Fibroblast of lung (primary cell): ENCODE data around the gene ZNF470. TPM values are rescaled to one million over a fixed set of nuclear protein-coding genes. Genes with fewer than 3 reads are reported as not detected.

Experiments used
- DNase-seq, 2 donors: peaks; one replicate each; pipeline versions ENCODE4 v3.0.0 to v3.0.0-alpha.2; 2010; ENCODE audit warnings: low read depth in 2 of 2
- H2AFZ ChIP-seq: 2 replicates; pipeline ENCODE4 v1.5.1; 2012; ENCODE audit warnings: low read length, control low read depth, inconsistent platforms
- H3K27ac ChIP-seq: 2 replicates; pipeline ENCODE4 v1.5.1; 2011; ENCODE audit warnings: low read length, control low read depth; ENCODE audit not compliant: insufficient read depth
- H3K27me3 ChIP-seq: 2 replicates; pipeline ENCODE4 v1.5.1; 2011; ENCODE audit warnings: mild to moderate bottlenecking, low read length; ENCODE audit not compliant: control insufficient read depth, insufficient read depth
- H3K36me3 ChIP-seq: 2 replicates; pipeline ENCODE4 v1.5.1; 2011; ENCODE audit warnings: low read length; ENCODE audit not compliant: control insufficient read depth, insufficient read depth
- H3K4me1 ChIP-seq: 2 replicates; pipeline ENCODE4 v1.5.1; 2011; ENCODE audit warnings: low read length; ENCODE audit not compliant: control insufficient read depth, insufficient read depth; ENCODE audit errors: extremely low read depth
- H3K4me2 ChIP-seq: 2 replicates; pipeline ENCODE4 v1.5.1; 2011; ENCODE audit warnings: low read length, control low read depth; ENCODE audit not compliant: insufficient read depth; ENCODE audit errors: extremely low read depth
- H3K4me3 ChIP-seq, 4 experiments: fragments of 200-600 bp in 1 of 4; sonication (generic) in 1 of 4; replicated peaks in 1 of 4; 2 replicates each; pipeline ENCODE4 v1.5.1; 2011 to 2016; ENCODE audit warnings: low read length in 4 of 4, low read depth in 3 of 4, mild to moderate bottlenecking in 3 of 4, control low read depth in 2 of 4, inconsistent platforms in 1 of 4, mixed read lengths in 1 of 4; ENCODE audit not compliant: insufficient read depth in 1 of 4; ENCODE audit errors: control extremely low read depth in 1 of 4
- H3K79me2 ChIP-seq: 2 replicates; pipeline ENCODE4 v1.5.1; 2012; ENCODE audit warnings: mild to moderate bottlenecking, low read length, inconsistent platforms; ENCODE audit not compliant: control insufficient read depth, insufficient read depth
- H3K9ac ChIP-seq: 2 replicates; pipeline ENCODE4 v1.5.1; 2011; ENCODE audit warnings: mild to moderate bottlenecking, low read length, control low read depth; ENCODE audit not compliant: insufficient read depth
- H3K9me3 ChIP-seq: 2 replicates; pipeline ENCODE4 v1.5.1; 2012; ENCODE audit warnings: low read depth, low read length; ENCODE audit not compliant: control insufficient read depth, insufficient read depth
- H4K20me1 ChIP-seq: 2 replicates; pipeline ENCODE4 v1.5.1; 2011; ENCODE audit warnings: low read length; ENCODE audit not compliant: control insufficient read depth, insufficient read depth; ENCODE audit errors: extremely low read depth
- CTCF ChIP-seq, 2 donors: IDR thresholded peaks in 1 of 2; conservative IDR thresholded peaks in 1 of 2; 1 replicate in 1 of 2; 2 replicates in 1 of 2; pipeline ENCODE4 v1.5.1; 2011 to 2012; ENCODE audit warnings: low read length in 2 of 2, control low read depth in 1 of 2, inconsistent platforms in 1 of 2, low read depth in 1 of 2, mild to moderate bottlenecking in 1 of 2
- EZH2 ChIP-seq: IDR thresholded peaks from 2 replicates; pipeline ENCODE4 v1.5.1; 2012; ENCODE audit warnings: low read length, control low read depth, mild to moderate bottlenecking; ENCODE audit errors: missing control alignments
- polyA plus RNA-seq, 2 donors: library from polyadenylated mRNA; depleted of rRNA in 1 of 2; stranded (reverse) in 1 of 2; unstranded in 1 of 2; fragments of >200 nt; gene quantifications; 2 replicates each; pipeline ENCODE4 v1.2.1, GENCODE V29; 2011 to 2012; ENCODE audit warnings: missing spikeins in 1 of 2
- total RNA-seq: library from RNA; depleted of rRNA; stranded (reverse); fragments of >200 nt; gene quantifications from 2 replicates; pipeline ENCODE4 v1.2.1, GENCODE V29; 2014

Gene ZNF470
- total and polyA plus RNA-seq, 2 donors (not counting 1 experiment from before 2014, with no cell fraction given) = 3.0 to 7.3 TPM

- H3K4me3 ChIP-seq = peak overlapping the region in 2 of 4 experiments; percentile 80 to 84
- no peak overlapping the region for H3K9ac ChIP-seq
- H3K36me3 ChIP-seq = peaks cover 9% of the 10 kb centered on the region
- no peaks in the 10 kb centered on the region for H3K79me2 ChIP-seq
- DNase-seq = no peak
- peak overlapping the region; percentile 92 for H3K4me2 ChIP-seq
- peak overlapping the region; percentile 99 for H2AFZ ChIP-seq
- H3K9me3 ChIP-seq = no peaks in the 10 kb centered on the region
- H4K20me1 ChIP-seq = no peaks in the 10 kb centered on the region
- H3K4me1 ChIP-seq = no peaks in the 10 kb centered on the region
- TF ChIP-seq CTCF (conservative IDR thresholded peaks at IDR 0.05 in 1 of 2, IDR thresholded peaks at IDR 0.05 in 1 of 2; ENCODE audit: low read depth in 1 of 2, low read length in 2 of 2) (no peak), EZH2 (no peak)
- no peak overlapping the region for H3K27ac ChIP-seq
- H3K27me3 ChIP-seq = no peaks in the 10 kb centered on the region
These were observed 29.8 kb upstream of the ZNF470 start for GRCh38 chr19:56537442-56537841.

GRCh38 chr19:56538254-56538760, 29.0 kb upstream of the ZNF470 start:
- Histone ChIP-seq H3K27me3 (no peaks in the 10 kb centered on the region), H3K4me3 (peak overlapping the region; percentile 80 to 86 (median 83)), H4K20me1 (no peaks in the 10 kb centered on the region), H3K36me3 (peaks cover 9% of the 10 kb centered on the region), H2AFZ (peak overlapping the region; percentile 99), H3K27ac (peak overlapping the region; percentile 79), H3K4me2 (peak overlapping the region; percentile 92), H3K9me3 (no peaks in the 10 kb centered on the region), H3K79me2 (no peaks in the 10 kb centered on the region), H3K9ac (peak overlapping the region; percentile 71), H3K4me1 (no peaks in the 10 kb centered on the region)
- TF ChIP-seq CTCF (conservative IDR thresholded peaks at IDR 0.05 in 1 of 2, IDR thresholded peaks at IDR 0.05 in 1 of 2; ENCODE audit: low read depth in 1 of 2, low read length in 2 of 2) (no peak), EZH2 (no peak)
- peak; percentile 89 to 90 for DNase-seq

GRCh38 chr19:56538761-56539263, 28.5 kb upstream of the ZNF470 start, which contains the start of gene ZFP28:
ZFP28 (plus strand) TSS chr19:56538948; CDS start chr19:56539019, 71 bp downstream.
- H3K4me3 ChIP-seq = peak within 1 kb of the TSS; percentile 84 to 87 (median 86)
- no peak for DNase-seq
- peak within 1 kb of the TSS; percentile 71 for H3K9ac ChIP-seq

More at GRCh38 chr19:56538761-56539263, 28.5 kb upstream of the ZNF470 start, which contains the start of gene ZFP28:
- Histone ChIP-seq H3K27me3 (no peaks in the 10 kb centered on the region), H2AFZ (peak within 1 kb of the TSS; percentile 99), H3K79me2 (no peaks in the 10 kb centered on the region), H4K20me1 (no peaks in the 10 kb centered on the region), H3K4me1 (no peaks in the 10 kb centered on the region), H3K36me3 (peaks cover 9% of the 10 kb centered on the region), H3K4me2 (peak within 1 kb of the TSS; percentile 92), H3K9me3 (no peaks in the 10 kb centered on the region), H3K27ac (peak within 1 kb of the TSS; percentile 79)
- TF ChIP-seq EZH2 (no peak), CTCF (conservative IDR thresholded peaks at IDR 0.05 in 1 of 2, IDR thresholded peaks at IDR 0.05 in 1 of 2; ENCODE audit: low read depth in 1 of 2, low read length in 2 of 2) (no peak)
